SJCRH30 (cell line): Measurements from ENCODE around the gene CNTN4. TPM values are rescaled to one million over a fixed set of nuclear protein-coding genes. Genes with fewer than 3 reads are reported as not detected.
A peak's percentile ranks its signal among the peaks of the same experiment; 100 is the strongest.

ENCODE experiments used
- DNase-seq, 2 experiments: peaks; one replicate each; pipeline ENCODE4 v3.0.0-alpha.2; 2015 to 2020
- H3K27ac ChIP-seq: fragments of 250-450 bp; sonication (Bioruptor Pico); 2 replicates; pipeline ENCODE4 v1.5.1; 2020; ENCODE audit warnings: mild to moderate bottlenecking, moderate library complexity
- H3K27me3 ChIP-seq: fragments of 250-450 bp; sonication (Bioruptor Pico); 2 replicates; pipeline ENCODE4 v1.5.1; 2020; ENCODE audit warnings: mild to moderate bottlenecking, moderate library complexity
- H3K36me3 ChIP-seq: fragments of 250-450 bp; sonication (Bioruptor Pico); 2 replicates; pipeline ENCODE4 v1.5.1; 2020; ENCODE audit warnings: mild to moderate bottlenecking, moderate library complexity
- H3K4me1 ChIP-seq: fragments of 250-450 bp; sonication (Bioruptor Pico); 2 replicates; pipeline ENCODE4 v1.5.1; 2020; ENCODE audit warnings: mild to moderate bottlenecking, moderate library complexity
- H3K4me3 ChIP-seq: fragments of 250-450 bp; sonication (Bioruptor Pico); 2 replicates; pipeline ENCODE4 v1.5.1; 2020; ENCODE audit warnings: mild to moderate bottlenecking, moderate library complexity
- H3K9me3 ChIP-seq: fragments of 250-450 bp; sonication (Bioruptor Pico); replicated peaks from 2 replicates; pipeline ENCODE4 v1.5.1; 2020; ENCODE audit warnings: mild to moderate bottlenecking, moderate library complexity
- total RNA-seq: library from RNA; depleted of rRNA; stranded (reverse); fragments of >200 nt; shearing (Covaris generic); gene quantifications from 2 replicates; pipeline ENCODE4 v1.2.3, GENCODE V29; 2014

Gene CNTN4
- total RNA-seq, 1 experiment from 2014 or later = 7.6 TPM

GRCh38 chr3:2568156-2568555 lies 469.5 kb downstream of the CNTN4 start:
- DNase-seq = no peak
- Histone ChIP-seq H3K9me3 (no peaks in the 10 kb centered on the region), H3K27ac (no peak overlapping the region), H3K4me1 (no peaks in the 10 kb centered on the region), H3K36me3 (no peaks in the 10 kb centered on the region), H3K4me3 (no peak overlapping the region), H3K27me3 (no peaks in the 10 kb centered on the region)

DNA sequence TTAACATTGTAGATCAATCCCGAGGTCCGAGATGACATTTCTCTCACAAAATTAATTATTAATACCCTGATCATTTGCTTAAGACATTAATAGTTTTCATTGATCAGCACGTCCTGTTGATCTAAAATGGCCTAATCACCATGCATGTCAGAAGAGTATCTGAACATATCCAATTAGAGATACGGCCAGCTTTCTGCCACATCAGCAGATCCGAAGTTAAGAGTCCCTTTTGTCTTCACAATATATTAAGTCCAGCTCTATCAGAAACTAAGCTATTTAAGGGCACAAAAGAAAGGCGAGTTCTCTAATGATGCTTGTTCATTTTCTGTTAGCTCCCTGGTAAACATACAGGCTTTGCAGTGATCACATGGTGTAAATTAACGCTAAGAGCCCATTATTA lies 470.3 kb downstream of the CNTN4 start:
- Histone ChIP-seq H3K9me3 (no peaks in the 10 kb centered on the region), H3K27ac (no peak overlapping the region), H3K4me1 (no peaks in the 10 kb centered on the region), H3K4me3 (no peak overlapping the region), H3K27me3 (no peaks in the 10 kb centered on the region), H3K36me3 (no peaks in the 10 kb centered on the region)
- no peak for DNase-seq

DNA sequence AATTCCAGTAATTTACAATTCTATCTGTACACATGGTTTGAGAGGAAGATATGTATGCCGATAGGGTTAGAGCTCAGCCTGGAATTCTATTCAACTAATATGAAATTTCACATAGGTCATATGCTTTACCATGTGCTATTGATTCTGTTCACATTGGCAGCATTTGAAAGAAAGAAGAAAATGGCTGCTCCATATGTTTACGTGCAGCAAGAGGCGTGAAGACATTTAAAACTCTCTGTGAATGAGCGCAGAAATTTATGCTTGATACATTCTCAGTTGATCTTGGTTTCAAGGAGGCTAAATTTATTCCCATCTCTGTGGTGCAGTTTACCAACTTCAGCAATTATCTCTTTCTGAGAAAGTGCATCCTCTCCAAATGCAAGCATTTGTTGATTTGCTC lies 478.9 kb downstream of the CNTN4 start:
- Histone ChIP-seq H3K4me3 (no peak overlapping the region), H3K4me1 (no peaks in the 10 kb centered on the region), H3K9me3 (no peaks in the 10 kb centered on the region), H3K27me3 (no peaks in the 10 kb centered on the region), H3K27ac (no peak overlapping the region), H3K36me3 (no peaks in the 10 kb centered on the region)
- no peak for DNase-seq

- H3K4me3 ChIP-seq = no peak overlapping the region
- no peaks in the 10 kb centered on the region for H3K4me1 ChIP-seq
- no peaks in the 10 kb centered on the region for H3K9me3 ChIP-seq
- no peak for DNase-seq
- no peaks in the 10 kb centered on the region for H3K27me3 ChIP-seq
- no peak overlapping the region for H3K27ac ChIP-seq
- H3K36me3 ChIP-seq = no peaks in the 10 kb centered on the region
Measured at GRCh38 chr3:2578560-2578959, 479.9 kb downstream of the CNTN4 start.

DNA sequence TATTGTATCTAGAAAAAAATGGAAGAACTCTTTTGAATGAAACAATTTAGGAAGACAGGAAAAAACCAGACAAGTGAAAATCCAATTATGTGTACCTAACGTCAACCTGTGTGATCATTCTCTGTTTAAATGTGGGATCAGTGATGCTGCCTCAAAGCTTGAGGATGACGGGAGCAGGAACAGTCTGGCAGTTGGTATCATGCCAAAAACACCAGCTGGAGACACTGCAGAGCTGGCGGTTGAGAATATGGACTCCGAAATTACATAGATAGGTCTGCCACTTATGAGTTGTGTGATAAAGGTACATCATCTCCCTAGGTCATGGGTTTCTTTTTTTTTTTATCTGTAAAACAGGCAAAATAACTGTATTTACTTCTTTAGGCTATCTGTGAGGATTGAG lies 480.5 kb downstream of the CNTN4 start:
- Histone ChIP-seq H3K27ac (no peak overlapping the region), H3K27me3 (no peaks in the 10 kb centered on the region), H3K36me3 (no peaks in the 10 kb centered on the region), H3K9me3 (no peaks in the 10 kb centered on the region), H3K4me3 (no peak overlapping the region), H3K4me1 (no peaks in the 10 kb centered on the region)
- peak; percentile 7 to 30 for DNase-seq

GRCh38 chr3:2583046-2583445 lies 484.4 kb downstream of the CNTN4 start:
- H3K27ac ChIP-seq = no peak overlapping the region
- H3K4me3 ChIP-seq = no peak overlapping the region
- no peaks in the 10 kb centered on the region for H3K36me3 ChIP-seq
- H3K27me3 ChIP-seq = no peaks in the 10 kb centered on the region
- H3K4me1 ChIP-seq = no peaks in the 10 kb centered on the region
- H3K9me3 ChIP-seq = no peaks in the 10 kb centered on the region
- no peak for DNase-seq

GRCh38 chr3:2589336-2589969 lies 490.8 kb downstream of the CNTN4 start:
- no peaks in the 10 kb centered on the region for H3K36me3 ChIP-seq
- no peak overlapping the region for H3K27ac ChIP-seq
- no peak for DNase-seq
- no peaks in the 10 kb centered on the region for H3K27me3 ChIP-seq
- H3K4me1 ChIP-seq = no peaks in the 10 kb centered on the region
- no peak overlapping the region for H3K4me3 ChIP-seq
- H3K9me3 ChIP-seq = no peaks in the 10 kb centered on the region

GRCh38 chr3:2595486-2595885 lies 496.8 kb downstream of the CNTN4 start:
- Histone ChIP-seq H3K27ac (no peak overlapping the region), H3K36me3 (no peaks in the 10 kb centered on the region), H3K4me3 (no peak overlapping the region), H3K4me1 (no peaks in the 10 kb centered on the region), H3K27me3 (no peaks in the 10 kb centered on the region), H3K9me3 (no peaks in the 10 kb centered on the region)
- peak in 1 of 2 experiments; percentile 7 for DNase-seq

DNA sequence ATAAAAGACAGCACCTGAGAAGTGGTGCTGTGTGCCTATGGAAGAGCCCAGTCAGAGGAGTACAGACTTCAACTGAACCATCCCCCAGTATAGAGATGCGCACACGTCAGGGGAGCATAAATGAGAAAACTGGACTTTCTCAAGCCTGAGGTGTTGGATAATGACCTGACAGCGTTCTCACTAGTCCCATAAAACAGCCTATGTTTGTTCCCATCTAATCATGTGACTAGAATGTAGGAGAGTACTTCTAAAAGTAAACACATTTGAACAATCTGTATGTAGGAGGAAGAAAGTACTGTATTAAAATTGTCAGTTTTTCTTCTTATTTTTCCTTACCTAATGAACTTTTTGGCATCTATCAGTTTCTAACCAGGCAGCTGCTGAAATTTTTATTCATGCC lies 498.9 kb downstream of the CNTN4 start:
- Histone ChIP-seq H3K4me3 (no peak overlapping the region), H3K36me3 (no peaks in the 10 kb centered on the region), H3K9me3 (no peaks in the 10 kb centered on the region), H3K27ac (no peak overlapping the region), H3K4me1 (no peaks in the 10 kb centered on the region), H3K27me3 (no peaks in the 10 kb centered on the region)
- DNase-seq = no peak

DNA sequence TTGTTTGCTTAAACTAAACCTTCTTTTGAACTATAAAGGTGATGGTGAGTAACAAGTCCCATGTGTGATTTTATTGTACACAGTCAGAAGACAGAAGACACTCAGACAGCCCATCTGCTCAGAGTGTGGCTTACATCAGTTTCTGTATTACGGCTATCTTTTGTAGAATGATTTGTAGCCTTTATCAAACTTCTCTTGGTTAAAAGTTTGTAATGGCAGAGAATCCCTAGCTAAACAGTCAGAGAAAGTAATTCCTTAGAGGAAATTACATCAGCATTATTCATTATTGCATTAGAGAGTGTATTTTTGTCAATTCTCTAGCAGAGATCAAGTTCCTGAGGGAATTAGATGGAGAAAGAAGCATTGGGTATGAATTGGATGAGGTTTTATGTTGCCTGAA lies 500.8 kb downstream of the CNTN4 start:
- Histone ChIP-seq H3K27me3 (no peaks in the 10 kb centered on the region), H3K4me3 (no peak overlapping the region), H3K27ac (no peak overlapping the region), H3K4me1 (no peaks in the 10 kb centered on the region), H3K9me3 (no peaks in the 10 kb centered on the region), H3K36me3 (no peaks in the 10 kb centered on the region)
- no peak for DNase-seq

DNA sequence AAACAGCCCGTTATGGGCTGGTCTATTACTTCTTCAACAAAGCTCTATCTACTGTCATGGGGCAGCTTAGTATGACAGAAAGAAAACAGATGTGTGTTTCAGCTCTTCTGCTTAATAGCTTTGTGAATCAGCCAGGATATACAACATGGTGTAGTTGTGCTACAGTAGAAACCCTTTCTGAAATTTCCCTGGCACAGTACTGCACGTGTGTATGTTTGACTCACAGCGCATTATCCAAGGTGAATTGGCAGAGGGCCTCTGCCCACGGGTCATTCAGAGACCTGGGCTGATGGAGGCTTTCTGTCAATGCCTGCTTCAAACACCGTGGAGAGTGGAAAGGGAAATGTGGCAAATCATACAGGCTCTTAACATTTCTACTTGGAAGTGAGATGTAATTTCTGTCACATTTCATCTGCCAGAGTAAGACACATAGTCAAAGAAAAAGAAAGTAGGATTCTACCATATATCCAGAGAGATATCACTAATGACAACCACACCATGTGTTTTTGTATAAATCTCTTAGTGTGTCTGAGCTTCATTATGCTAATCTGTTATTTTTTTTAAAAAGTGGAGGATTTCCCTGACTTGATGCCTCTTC lies 505.1 kb downstream of the CNTN4 start:
- no peaks in the 10 kb centered on the region for H3K9me3 ChIP-seq
- H3K36me3 ChIP-seq = no peaks in the 10 kb centered on the region
- H3K27ac ChIP-seq = no peak overlapping the region
- no peaks in the 10 kb centered on the region for H3K4me1 ChIP-seq
- H3K4me3 ChIP-seq = no peak overlapping the region
- H3K27me3 ChIP-seq = no peaks in the 10 kb centered on the region
- DNase-seq = no peak

DNA sequence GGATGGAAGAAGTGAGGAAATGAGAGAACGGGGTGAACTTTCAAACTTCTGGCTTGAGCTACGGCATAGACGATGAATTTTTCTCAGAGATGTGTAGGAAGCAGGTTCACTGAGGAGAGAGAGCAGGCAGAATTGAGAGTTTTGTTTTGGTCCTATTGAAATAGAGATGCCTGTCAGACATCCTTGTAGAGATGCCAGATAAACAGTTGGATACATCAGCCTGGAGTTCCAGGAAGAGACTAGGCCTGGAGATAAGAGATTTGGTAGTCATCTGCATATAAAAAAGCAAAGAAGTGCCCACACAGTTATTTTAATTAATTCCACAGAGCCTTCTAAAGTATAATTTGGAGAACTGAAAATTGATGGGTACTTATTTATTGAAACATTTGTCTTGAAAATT lies 515.9 kb downstream of the CNTN4 start:
- Histone ChIP-seq H3K4me1 (no peaks in the 10 kb centered on the region), H3K9me3 (no peaks in the 10 kb centered on the region), H3K36me3 (no peaks in the 10 kb centered on the region), H3K27me3 (no peaks in the 10 kb centered on the region), H3K27ac (no peak overlapping the region), H3K4me3 (no peak overlapping the region)
- DNase-seq = no peak

GRCh38 chr3:2615080-2615479 lies 516.4 kb downstream of the CNTN4 start:
- H3K4me3 ChIP-seq = no peak overlapping the region
- no peaks in the 10 kb centered on the region for H3K36me3 ChIP-seq
- no peaks in the 10 kb centered on the region for H3K4me1 ChIP-seq
- no peaks in the 10 kb centered on the region for H3K27me3 ChIP-seq
- no peak overlapping the region for H3K27ac ChIP-seq
- no peak for DNase-seq
- H3K9me3 ChIP-seq = no peaks in the 10 kb centered on the region

- H3K27ac ChIP-seq = no peak overlapping the region
- no peaks in the 10 kb centered on the region for H3K36me3 ChIP-seq
- no peak overlapping the region for H3K4me3 ChIP-seq
- H3K9me3 ChIP-seq = no peaks in the 10 kb centered on the region
- no peak for DNase-seq
- H3K27me3 ChIP-seq = no peaks in the 10 kb centered on the region
- H3K4me1 ChIP-seq = no peaks in the 10 kb centered on the region
Measured at GRCh38 chr3:2623436-2623835, 524.8 kb downstream of the CNTN4 start.

GRCh38 chr3:2628117-2628516 lies 529.5 kb downstream of the CNTN4 start:
- Histone ChIP-seq H3K9me3 (no peaks in the 10 kb centered on the region), H3K4me3 (no peak overlapping the region), H3K27me3 (no peaks in the 10 kb centered on the region), H3K4me1 (no peaks in the 10 kb centered on the region), H3K27ac (no peak overlapping the region), H3K36me3 (no peaks in the 10 kb centered on the region)
- DNase-seq = no peak

- Histone ChIP-seq H3K27me3 (no peaks in the 10 kb centered on the region), H3K4me1 (no peaks in the 10 kb centered on the region), H3K9me3 (no peaks in the 10 kb centered on the region), H3K27ac (no peak overlapping the region), H3K4me3 (no peak overlapping the region), H3K36me3 (no peaks in the 10 kb centered on the region)
- no peak for DNase-seq
Measured at GRCh38 chr3:2635511-2635910, 536.8 kb downstream of the CNTN4 start.
